Colonic mucosa (tissue), 4 donors: ENCODE data around the gene MPV17. TPM values are rescaled to one million over a fixed set of nuclear protein-coding genes. Genes with fewer than 3 reads are reported as not detected.

Experiments used
- DNase-seq: peaks from one replicate; pipeline ENCODE4 v3.0.0-alpha.2; 2020
- H3K27ac ChIP-seq: fragments of 200-600 bp; one replicate; pipeline ENCODE4 v1.8.0; 2021
- H3K27me3 ChIP-seq: fragments of 200-600 bp; one replicate; pipeline ENCODE4 v1.8.0; 2021
- H3K36me3 ChIP-seq: fragments of 200-600 bp; one replicate; pipeline ENCODE4 v1.8.0; 2021
- H3K4me1 ChIP-seq: fragments of 200-600 bp; one replicate; pipeline ENCODE4 v1.8.0; 2021; ENCODE audit warnings: mild to moderate bottlenecking
- H3K4me3 ChIP-seq: fragments of 200-600 bp; one replicate; pipeline ENCODE4 v1.8.0; 2021
- H3K9ac ChIP-seq, 2 donors: one replicate each; pipeline ENCODE4 v1.7.0; 2013; ENCODE audit warnings: control low read depth in 2 of 2, low read depth in 2 of 2, low read length in 2 of 2
- H3K9me3 ChIP-seq: fragments of 200-600 bp; one replicate; pipeline ENCODE4 v1.8.0; 2021
- intact Hi-C: fragments of 100-400 bp; cut with DNase I; formaldehyde crosslinking; loops from one replicate; pipeline ENCODE4 v1.14.1; 2022
- total RNA-seq, 2 donors: library from RNA; stranded (reverse); fragmentation: NEBNext Ultra II Directional in 1 of 2; extraction: Animal tissue kit (Norgen Biotek cat#: 25700) in 1 of 2; gene quantifications; one replicate each; pipeline ENCODE4 v1.2.1, GENCODE V29; 2021
- TF ChIP-seq, protein P1 (sequence below): fragments of 200-600 bp; IDR thresholded peaks from one replicate; pipeline ENCODE4 v1.8.0; 2022; ENCODE audit warnings: antibody characterized with exemption, mild to moderate bottlenecking
- donor health status: healthy.
- donor health status: DM: no; HTN: no; CAD: no.
- donor health status: DM: no; HTN: no; CAD: no.

The MPV17 gene
- 10 to 100 TPM; 35.0 to 58.3 TPM for total RNA-seq

DNA sequence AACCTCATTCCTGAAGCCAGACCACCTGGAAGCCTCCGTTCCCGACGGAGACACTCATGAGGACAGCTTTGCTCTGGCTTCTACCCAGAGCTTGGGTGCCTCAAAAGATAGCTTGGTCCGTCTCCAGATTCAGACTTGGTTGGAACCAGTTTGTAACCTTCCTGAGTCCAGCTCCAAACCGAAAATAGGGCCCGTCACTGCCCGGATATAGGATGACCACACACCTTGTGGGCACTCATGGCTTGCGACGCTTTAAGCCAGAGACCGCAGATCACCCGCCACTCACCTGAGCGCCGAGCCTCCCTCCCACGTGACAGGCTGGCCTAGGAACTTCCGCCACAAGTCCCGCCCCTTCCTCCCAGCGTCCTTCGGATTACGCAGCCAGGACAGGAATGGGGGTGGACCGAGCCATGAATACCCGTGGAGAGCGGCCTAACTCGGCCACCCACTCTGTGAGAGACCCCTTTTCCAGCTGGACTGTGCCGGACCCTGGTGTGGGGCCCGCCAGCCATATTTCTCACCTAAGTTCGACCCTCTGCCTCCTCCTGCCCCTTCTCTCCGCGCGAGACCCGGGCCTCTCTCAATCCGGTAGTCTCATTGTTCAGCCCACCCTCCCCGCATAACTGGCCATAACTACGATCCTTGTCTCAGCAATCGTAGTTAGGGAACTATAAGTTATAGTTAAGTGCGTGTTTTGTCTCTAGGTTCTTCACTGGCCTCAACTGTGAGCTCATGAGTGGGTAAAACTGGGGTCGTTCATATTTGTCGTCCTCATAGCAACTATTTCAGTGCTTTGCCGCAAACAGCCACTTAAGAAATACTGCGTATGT lies at the start of gene MPV17:
MPV17 (minus strand) TSS at position 332 of the 830 bp plus-strand sequence. CDS start 580 bp downstream, outside the sequence.
- Histone ChIP-seq H3K9me3 (no peaks in the 10 kb centered on the region), H3K4me1 (peaks cover 14% of the 10 kb centered on the region), H3K36me3 (peaks cover 9% of the 10 kb centered on the region), H3K27me3 (no peaks in the 10 kb centered on the region), H3K4me3 (peak within 1 kb of the TSS; percentile 78), H3K27ac (peak within 1 kb of the TSS; percentile 86), H3K9ac (peak within 1 kb of the TSS; percentile 83 to 93)
- intact Hi-C loops, result no loop called here
- TF ChIP-seq, protein P1, sequence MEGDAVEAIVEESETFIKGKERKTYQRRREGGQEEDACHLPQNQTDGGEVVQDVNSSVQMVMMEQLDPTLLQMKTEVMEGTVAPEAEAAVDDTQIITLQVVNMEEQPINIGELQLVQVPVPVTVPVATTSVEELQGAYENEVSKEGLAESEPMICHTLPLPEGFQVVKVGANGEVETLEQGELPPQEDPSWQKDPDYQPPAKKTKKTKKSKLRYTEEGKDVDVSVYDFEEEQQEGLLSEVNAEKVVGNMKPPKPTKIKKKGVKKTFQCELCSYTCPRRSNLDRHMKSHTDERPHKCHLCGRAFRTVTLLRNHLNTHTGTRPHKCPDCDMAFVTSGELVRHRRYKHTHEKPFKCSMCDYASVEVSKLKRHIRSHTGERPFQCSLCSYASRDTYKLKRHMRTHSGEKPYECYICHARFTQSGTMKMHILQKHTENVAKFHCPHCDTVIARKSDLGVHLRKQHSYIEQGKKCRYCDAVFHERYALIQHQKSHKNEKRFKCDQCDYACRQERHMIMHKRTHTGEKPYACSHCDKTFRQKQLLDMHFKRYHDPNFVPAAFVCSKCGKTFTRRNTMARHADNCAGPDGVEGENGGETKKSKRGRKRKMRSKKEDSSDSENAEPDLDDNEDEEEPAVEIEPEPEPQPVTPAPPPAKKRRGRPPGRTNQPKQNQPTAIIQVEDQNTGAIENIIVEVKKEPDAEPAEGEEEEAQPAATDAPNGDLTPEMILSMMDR, result no peak
- peak; percentile 95 for DNase-seq

DNA sequence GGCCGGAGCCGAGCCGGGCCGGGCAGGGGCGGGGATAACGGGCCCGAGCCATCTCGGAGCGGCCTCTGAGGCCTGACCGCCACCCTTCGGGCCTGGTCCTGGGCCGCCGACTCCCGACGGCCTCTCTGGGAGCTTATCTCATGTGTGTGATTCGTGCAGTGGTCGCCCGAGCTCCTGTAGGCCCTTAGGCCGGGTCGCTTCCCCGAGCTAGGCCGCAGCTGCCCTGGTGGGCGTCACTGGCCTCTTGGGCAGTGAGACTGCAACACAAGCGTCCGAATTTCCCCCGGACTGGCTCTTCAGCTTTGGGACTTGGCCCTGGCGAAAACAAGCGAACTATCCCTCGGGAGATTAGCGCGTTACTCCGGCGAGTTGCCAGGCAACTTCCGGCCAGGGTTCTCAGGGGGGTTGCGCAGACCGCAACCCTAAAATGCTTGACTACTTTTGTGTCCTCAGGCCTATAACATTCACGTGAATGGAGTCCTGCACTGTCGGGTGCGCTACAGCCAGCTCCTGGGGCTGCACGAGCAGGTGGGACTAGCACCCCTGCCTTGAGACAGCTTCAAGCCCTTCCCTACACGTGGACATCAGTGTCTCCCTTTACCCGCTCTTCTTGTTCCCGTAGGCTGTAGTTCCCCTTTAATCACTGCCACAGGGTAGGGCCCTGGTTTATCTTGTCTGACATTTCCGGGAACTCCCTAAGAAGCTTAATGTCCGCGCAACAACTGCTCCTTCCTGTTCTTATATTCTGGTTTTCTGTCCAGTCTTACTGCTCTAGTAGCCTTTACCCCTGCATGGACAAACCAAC lies 48.1 kb upstream of the MPV17 start:
- H3K27me3 ChIP-seq, result no peaks in the 10 kb centered on the region
- peaks cover 19% of the 10 kb centered on the region for H3K36me3 ChIP-seq
- H3K4me1 ChIP-seq, result peaks cover 17% of the 10 kb centered on the region
- H3K9me3 ChIP-seq, result no peaks in the 10 kb centered on the region
- peak overlapping the region; percentile 84 for H3K4me3 ChIP-seq
- H3K27ac ChIP-seq, result peak overlapping the region; percentile 92
- DNase-seq, result peak; percentile 68
- peak overlapping the region; percentile 97 to 98 for H3K9ac ChIP-seq
- intact Hi-C loops, result no loop called here
- TF ChIP-seq, protein P1, result no peak

DNA sequence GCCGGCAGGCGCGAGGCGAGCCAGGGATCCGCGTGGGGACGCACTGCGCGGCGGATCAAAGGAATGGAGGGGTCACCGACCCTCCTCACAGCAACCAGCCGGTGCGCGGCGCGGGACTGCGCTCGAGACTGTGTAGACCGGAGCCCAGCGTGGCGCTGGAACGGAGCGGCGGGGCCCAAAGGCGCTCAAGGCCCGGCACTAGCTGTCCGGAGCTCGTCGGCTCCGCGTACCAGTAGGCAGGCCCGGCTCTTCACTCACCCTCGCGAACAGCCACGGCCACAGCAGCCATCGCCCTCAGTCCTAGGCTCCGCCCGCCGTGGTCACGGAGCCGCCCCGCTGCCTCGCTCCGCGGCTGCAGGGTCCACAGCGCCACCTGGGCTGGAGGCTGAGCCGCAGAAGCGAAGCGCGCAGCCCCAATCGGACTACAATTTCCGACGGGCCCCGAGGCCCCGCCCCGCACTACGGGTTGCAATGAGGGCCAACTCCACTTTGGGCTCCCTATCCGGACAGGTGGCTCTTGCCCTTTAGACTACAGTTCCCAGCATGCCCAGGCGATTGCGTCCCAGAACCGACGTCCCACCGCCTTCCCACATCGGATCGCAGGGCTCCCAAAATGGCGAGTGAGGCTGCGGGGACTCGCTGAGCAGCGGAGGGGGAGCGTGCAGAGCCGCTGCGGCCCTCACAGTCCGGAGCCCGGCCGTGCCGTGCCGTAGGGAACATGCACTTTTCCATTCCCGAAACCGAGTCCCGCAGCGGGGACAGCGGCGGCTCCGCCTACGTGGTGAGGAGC lies 47.3 kb upstream of the MPV17 start, which contains the start of the genes EIF2B4 and SNX17:
EIF2B4 (minus strand) TSS at position 313 of the 790 bp plus-strand sequence; CDS start at position 289, 24 bp downstream.
SNX17 (plus strand) TSS at position 591 of the 790 bp plus-strand sequence; CDS start at position 719, 128 bp downstream.
- intact Hi-C loops, result no loop called here
- Histone ChIP-seq H3K9ac (peak within 1 kb of the TSS; percentile 97 to 98), H3K27ac (peak within 1 kb of the TSS; percentile 92), H3K36me3 (peaks cover 16% of the 10 kb centered on the region), H3K4me3 (peak within 1 kb of the TSS; percentile 84), H3K27me3 (no peaks in the 10 kb centered on the region), H3K9me3 (no peaks in the 10 kb centered on the region), H3K4me1 (peaks cover 17% of the 10 kb centered on the region)
- TF ChIP-seq, protein P1, result peak; percentile 37
- peak; percentile 100 for DNase-seq

GRCh38 chr2:27369471-27370025 lies 46.7 kb upstream of the MPV17 start:
- TF ChIP-seq, protein P1, result no peak
- no peaks in the 10 kb centered on the region for H3K9me3 ChIP-seq
- peaks cover 17% of the 10 kb centered on the region for H3K4me1 ChIP-seq
- H3K27me3 ChIP-seq, result no peaks in the 10 kb centered on the region
- DNase-seq, result peak; percentile 65
- peak overlapping the region; percentile 92 for H3K27ac ChIP-seq
- peak overlapping the region; percentile 84 for H3K4me3 ChIP-seq
- intact Hi-C loops, result no loop called here
- H3K9ac ChIP-seq, result peak overlapping the region; percentile 97
- H3K36me3 ChIP-seq, result peaks cover 10% of the 10 kb centered on the region
